Astrocyte (in vitro differentiated cells and primary cell): ENCODE data around the gene METTL26.

Source experiments
- CTCF ChIP-seq: IDR thresholded peaks from 2 replicates; pipeline ENCODE4 v1.5.1; 2011; ENCODE audit warnings: low read depth, mild to moderate bottlenecking, inconsistent platforms, low read length, moderate library complexity; ENCODE audit not compliant: insufficient read depth
- EZH2 ChIP-seq: IDR thresholded peaks from 2 replicates; pipeline ENCODE4 v1.6.1; 2012; ENCODE audit warnings: mild to moderate bottlenecking, low read length, inconsistent platforms; ENCODE audit not compliant: insufficient read depth

GRCh38 chr16:671353-672131 is 35.4 kb upstream of the METTL26 start:
- TF ChIP-seq CTCF (no peak), EZH2 (no peak)
